GM12878 (cell line): ENCODE data around the gene DNAH9.

ENCODE experiments used
- JUNB ChIP-seq: IDR thresholded peaks from 2 replicates; pipeline ENCODE4 v1.6.1; 2016; ENCODE audit warnings: antibody characterized with exemption, mild to moderate bottlenecking
- JUND ChIP-seq: IDR thresholded peaks from 2 replicates; pipeline ENCODE4 v1.6.1; 2012; ENCODE audit warnings: low read depth, mild to moderate bottlenecking, low read length, improper control_type of control experiment, moderate library complexity
- NBN ChIP-seq: fragments of 450-650 bp; IDR thresholded peaks from 2 replicates; pipeline ENCODE4 v1.6.1; 2016
- POLR2A ChIP-seq: IDR thresholded peaks from 2 replicates; pipeline ENCODE4 v1.6.1; 2011; ENCODE audit warnings: low read depth, mild to moderate bottlenecking, low read length
- POLR2AphosphoS5 ChIP-seq: IDR thresholded peaks from 2 replicates; pipeline ENCODE4 v1.6.1; 2011; ENCODE audit warnings: mild to moderate bottlenecking, low read length, inconsistent platforms
- TF ChIP-seq, protein P1 (sequence below), 3 experiments: IDR thresholded peaks in 2 of 3; conservative IDR thresholded peaks in 1 of 3; 2 replicates each; pipeline ENCODE4 v1.5.1; 2011; ENCODE audit warnings: low read depth in 3 of 3, low read length in 3 of 3, mild to moderate bottlenecking in 3 of 3, control low read depth in 2 of 3, moderate library complexity in 2 of 3, inconsistent platforms in 1 of 3, mixed read lengths in 1 of 3; ENCODE audit not compliant: control insufficient read depth in 2 of 3, insufficient read depth in 1 of 3; ENCODE audit errors: extremely low read depth in 1 of 3

DNA sequence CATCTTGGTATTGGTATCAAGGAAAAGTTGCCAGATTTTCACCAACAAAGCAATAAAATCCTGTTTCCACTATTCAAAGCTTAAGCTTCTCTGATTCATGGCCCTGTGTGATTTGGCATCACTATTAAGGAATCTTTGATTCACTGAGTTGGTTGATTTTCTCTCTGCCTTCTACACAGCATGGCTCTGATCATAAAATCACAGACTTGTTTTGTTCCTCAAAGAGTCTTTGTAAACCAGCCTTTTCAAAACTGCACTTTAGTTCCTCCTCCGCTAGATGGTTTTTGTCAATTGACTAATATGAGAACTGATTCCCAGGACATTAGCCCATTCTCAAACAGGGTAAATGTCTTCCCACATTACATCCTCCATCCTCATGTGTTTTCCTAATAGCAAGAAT is 197.6 kb downstream of the DNAH9 start:
- TF ChIP-seq JUND: no peak
- no peak for TF ChIP-seq POLR2AphosphoS5
- TF ChIP-seq, protein P1, sequence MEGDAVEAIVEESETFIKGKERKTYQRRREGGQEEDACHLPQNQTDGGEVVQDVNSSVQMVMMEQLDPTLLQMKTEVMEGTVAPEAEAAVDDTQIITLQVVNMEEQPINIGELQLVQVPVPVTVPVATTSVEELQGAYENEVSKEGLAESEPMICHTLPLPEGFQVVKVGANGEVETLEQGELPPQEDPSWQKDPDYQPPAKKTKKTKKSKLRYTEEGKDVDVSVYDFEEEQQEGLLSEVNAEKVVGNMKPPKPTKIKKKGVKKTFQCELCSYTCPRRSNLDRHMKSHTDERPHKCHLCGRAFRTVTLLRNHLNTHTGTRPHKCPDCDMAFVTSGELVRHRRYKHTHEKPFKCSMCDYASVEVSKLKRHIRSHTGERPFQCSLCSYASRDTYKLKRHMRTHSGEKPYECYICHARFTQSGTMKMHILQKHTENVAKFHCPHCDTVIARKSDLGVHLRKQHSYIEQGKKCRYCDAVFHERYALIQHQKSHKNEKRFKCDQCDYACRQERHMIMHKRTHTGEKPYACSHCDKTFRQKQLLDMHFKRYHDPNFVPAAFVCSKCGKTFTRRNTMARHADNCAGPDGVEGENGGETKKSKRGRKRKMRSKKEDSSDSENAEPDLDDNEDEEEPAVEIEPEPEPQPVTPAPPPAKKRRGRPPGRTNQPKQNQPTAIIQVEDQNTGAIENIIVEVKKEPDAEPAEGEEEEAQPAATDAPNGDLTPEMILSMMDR (IDR thresholded peaks at IDR 0.05 in 2 of 3, conservative IDR thresholded peaks at IDR 0.05 in 1 of 3; ENCODE audit: control insufficient read depth in 2 of 3, extremely low read depth in 1 of 3, insufficient read depth in 1 of 3, low read depth in 3 of 3, low read length in 3 of 3): no peak
- TF ChIP-seq POLR2A: no peak
- TF ChIP-seq JUNB: no peak
- no peak for TF ChIP-seq NBN
